CD4-positive, alpha-beta T cell (primary cell): Measurements from ENCODE around the gene URB1. TPM values are rescaled to one million over a fixed set of nuclear protein-coding genes. Genes with fewer than 3 reads are reported as not detected.

Experiments used
- ATAC-seq: fragments of 200-7000 bp; cut with Tn5 transposase; one replicate; pipeline ENCODE4 v1.10.0; 2022; ENCODE audit warnings: mild to moderate bottlenecking; ENCODE audit not compliant: poor library complexity
- CTCF ChIA-PET: fragments of 350-600 bp; sonication (Branson Sonifier 250); formaldehyde crosslinking; loops from one replicate; lab custom pipeline; 2021; ENCODE audit warnings: antibody characterized with exemption, inconsistent platforms; lab: Charles Lee
- POLR2A ChIA-PET: fragments of 350-600 bp; sonication (Branson Sonifier 250); formaldehyde crosslinking; loops from one replicate; lab custom pipeline; 2021; ENCODE audit warnings: antibody characterized with exemption, inconsistent platforms; lab: Charles Lee
- DNase-seq, 14 experiments: peaks; one replicate each; pipeline ENCODE4 v3.0.0-alpha.2; 2013 to 2020; ENCODE audit warnings: mixed read lengths in 2 of 14
- H3K27ac ChIP-seq, 2 donors: one replicate each; pipeline versions ENCODE4 v1.5.1 to v1.7.0; 2013; ENCODE audit warnings: low read length in 2 of 2, low read depth in 1 of 2, mild to moderate bottlenecking in 1 of 2
- H3K27me3 ChIP-seq, 2 experiments: 1 replicate in 1 of 2; 2 replicates in 1 of 2; pipeline versions ENCODE4 v1.6.1 to v1.7.0; 2013; ENCODE audit warnings: low read length in 2 of 2, control low read depth in 1 of 2, mild to moderate bottlenecking in 1 of 2, moderate library complexity in 1 of 2; ENCODE audit not compliant: insufficient read depth in 2 of 2, control insufficient read depth in 1 of 2
- H3K36me3 ChIP-seq: one replicate; pipeline ENCODE4 v1.6.1; 2013; ENCODE audit warnings: low read length, control low read depth; ENCODE audit not compliant: insufficient read depth
- H3K4me1 ChIP-seq: one replicate; pipeline ENCODE4 v1.6.1; 2013; ENCODE audit warnings: low read length, control low read depth; ENCODE audit not compliant: insufficient read depth
- H3K4me3 ChIP-seq: one replicate; pipeline ENCODE4 v1.5.1; 2013; ENCODE audit warnings: mild to moderate bottlenecking, low read length, moderate library complexity
- H3K9me3 ChIP-seq, 2 experiments: 1 replicate in 1 of 2; 2 replicates in 1 of 2; pipeline versions ENCODE4 v1.6.1 to v1.7.0; 2013; ENCODE audit warnings: low read length in 2 of 2, mild to moderate bottlenecking in 2 of 2, control low read depth in 1 of 2, moderate library complexity in 1 of 2; ENCODE audit not compliant: control insufficient read depth in 1 of 2, insufficient read depth in 1 of 2
- H3K27ac Mint-ChIP-seq: one replicate; pipeline ENCODE4 v1.8.0; 2020; ENCODE audit warnings: mixed read lengths
- H3K27me3 Mint-ChIP-seq: one replicate; pipeline ENCODE4 v1.8.0; 2021; ENCODE audit warnings: mixed read lengths
- H3K36me3 Mint-ChIP-seq: one replicate; pipeline ENCODE4 v1.8.0; 2021; ENCODE audit warnings: low read depth, mixed read lengths
- H3K4me1 Mint-ChIP-seq: one replicate; pipeline ENCODE4 v1.8.0; 2021; ENCODE audit warnings: low read depth, mixed read lengths
- H3K4me3 Mint-ChIP-seq: one replicate; pipeline ENCODE4 v1.8.0; 2020; ENCODE audit warnings: mild to moderate bottlenecking, mixed read lengths
- H3K9me3 Mint-ChIP-seq: one replicate; pipeline ENCODE4 v1.8.0; 2020; ENCODE audit warnings: mixed read lengths
- CTCF ChIP-seq: fragments of 200-600 bp; IDR thresholded peaks from one replicate; pipeline ENCODE4 v1.8.0; 2022; ENCODE audit warnings: antibody characterized with exemption, mild to moderate bottlenecking
- intact Hi-C, 2 experiments: fragments of 100-400 bp; cut with DNase I in 1 of 2; cut with micrococcal nuclease in 1 of 2; formaldehyde crosslinking; loops; one replicate each; pipeline versions ENCODE4 v1.15.1 to v1.9.0; 2023 to 2025; cut with DNase I, micrococcal nuclease
- total RNA-seq, 174 experiments: library from RNA in 2 of 174; stranded (reverse) in 2 of 174; gene quantifications; one replicate each; pipeline ENCODE4 v1.2.3 and lab custom pipeline; 2021 to 2026

Gene URB1
- total RNA-seq, 2 experiments from 2014 or later: 5.4 to 5.7 TPM

- POLR2A ChIA-PET: no interaction called here
- no peak for TF ChIP-seq CTCF
These were observed 32.3 kb downstream of the URB1 start for GRCh38 chr21:32360401-32360975.

GRCh38 chr21:32359719-32360260, 33.0 kb downstream of the URB1 start:
- DNase-seq: no peak
- ChIA-PET POLR2A (no interaction called here), CTCF (no interaction called here)
- no peaks in the 10 kb centered on the region for H3K9me3 ChIP-seq
- no peaks in the 10 kb centered on the region for H3K27me3 Mint-ChIP-seq
- H3K4me3 ChIP-seq: no peak overlapping the region
- TF ChIP-seq CTCF: no peak
- ATAC-seq: no peak
- H3K36me3 Mint-ChIP-seq: peaks cover 94% of the 10 kb centered on the region
- no peaks in the 10 kb centered on the region for H3K9me3 Mint-ChIP-seq
- H3K27me3 ChIP-seq: no peaks in the 10 kb centered on the region
- no peak overlapping the region for H3K27ac Mint-ChIP-seq
- no peaks in the 10 kb centered on the region for H3K4me1 Mint-ChIP-seq
- peaks cover 94% of the 10 kb centered on the region for H3K36me3 ChIP-seq
- H3K4me3 Mint-ChIP-seq: no peak overlapping the region
- intact Hi-C loops: no loop called here
- no peak overlapping the region for H3K27ac ChIP-seq
- H3K4me1 ChIP-seq: no peaks in the 10 kb centered on the region

More at GRCh38 chr21:32360401-32360975, 32.3 kb downstream of the URB1 start:
- Histone ChIP-seq H3K9me3 (no peaks in the 10 kb centered on the region), H3K4me3 (no peak overlapping the region), H3K4me1 (no peaks in the 10 kb centered on the region), H3K36me3 (peaks cover 94% of the 10 kb centered on the region), H3K27ac (no peak overlapping the region), H3K27me3 (no peaks in the 10 kb centered on the region)
- no peak overlapping the region for H3K4me3 Mint-ChIP-seq
- intact Hi-C loops: no loop called here
- ATAC-seq: no peak
- H3K36me3 Mint-ChIP-seq: peaks cover 94% of the 10 kb centered on the region
- no peaks in the 10 kb centered on the region for H3K9me3 Mint-ChIP-seq
- no peaks in the 10 kb centered on the region for H3K4me1 Mint-ChIP-seq
- H3K27ac Mint-ChIP-seq: no peak overlapping the region
- H3K27me3 Mint-ChIP-seq: no peaks in the 10 kb centered on the region
- no peak for DNase-seq
- CTCF ChIA-PET: no interaction called here

GRCh38 chr21:32356874-32357395, 35.9 kb downstream of the URB1 start:
- no peak for ATAC-seq
- H3K4me1 Mint-ChIP-seq: no peaks in the 10 kb centered on the region
- Histone ChIP-seq H3K4me1 (no peaks in the 10 kb centered on the region), H3K4me3 (no peak overlapping the region), H3K27ac (no peak overlapping the region), H3K27me3 (no peaks in the 10 kb centered on the region), H3K9me3 (no peaks in the 10 kb centered on the region), H3K36me3 (peaks cover 95% of the 10 kb centered on the region)
- ChIA-PET POLR2A (no interaction called here), CTCF (no interaction called here)
- no peak overlapping the region for H3K27ac Mint-ChIP-seq
- DNase-seq: no peak
- H3K36me3 Mint-ChIP-seq: peaks cover 98% of the 10 kb centered on the region
- no peaks in the 10 kb centered on the region for H3K9me3 Mint-ChIP-seq
- H3K27me3 Mint-ChIP-seq: no peaks in the 10 kb centered on the region
- intact Hi-C loops: no loop called here
- no peak for TF ChIP-seq CTCF
- H3K4me3 Mint-ChIP-seq: no peak overlapping the region
